Neural progenitor cell (in vitro differentiated cells): ENCODE data around the gene DHDH. TPM values are rescaled to one million over a fixed set of nuclear protein-coding genes. Genes with fewer than 3 reads are reported as not detected.
"Not testable (repeated sequence)": the region's sequence is repeated elsewhere in the genome, so short reads cannot be mapped to it uniquely, and the experiment has no call there.

ENCODE experiments used
- DNase-seq: peaks from one replicate; pipeline ENCODE4 v3.0.0-alpha.2; 2016; ENCODE audit warnings: low spot score
- H2AFZ ChIP-seq: fragments of 200-600 bp; sonication (generic); replicated peaks from 2 replicates; pipeline ENCODE4 v1.6.1; 2016; ENCODE audit warnings: antibody characterized with exemption
- H3F3A ChIP-seq: fragments of 200-600 bp; sonication (generic); 2 replicates; pipeline ENCODE4 v1.6.1; 2016; ENCODE audit warnings: antibody characterized with exemption, low read depth
- H3K27ac ChIP-seq: fragments of 200-600 bp; sonication (generic); 2 replicates; pipeline ENCODE4 v1.5.1; 2016; ENCODE audit warnings: mild to moderate bottlenecking
- H3K27me3 ChIP-seq: fragments of 200-600 bp; sonication (generic); 2 replicates; pipeline ENCODE4 v1.6.1; 2016; ENCODE audit warnings: mild to moderate bottlenecking, moderate library complexity
- H3K36me3 ChIP-seq: fragments of 200-600 bp; sonication (generic); 2 replicates; pipeline ENCODE4 v1.5.1; 2016
- H3K4me1 ChIP-seq: fragments of 200-600 bp; sonication (generic); 2 replicates; pipeline ENCODE4 v1.6.1; 2016; ENCODE audit warnings: mixed run types
- H3K4me2 ChIP-seq: fragments of 200-600 bp; sonication (generic); 2 replicates; pipeline ENCODE4 v1.6.1; 2016
- H3K4me3 ChIP-seq: fragments of 200-600 bp; sonication (generic); 2 replicates; pipeline ENCODE4 v1.5.1; 2016
- H3K79me2 ChIP-seq: fragments of 200-600 bp; sonication (generic); 2 replicates; pipeline ENCODE4 v1.6.1; 2016; ENCODE audit warnings: low read depth
- H3K9ac ChIP-seq: fragments of 200-600 bp; sonication (generic); 2 replicates; pipeline ENCODE4 v1.6.1; 2016
- H3K9me3 ChIP-seq: fragments of 200-600 bp; sonication (generic); 2 replicates; pipeline ENCODE4 v1.5.1; 2016; ENCODE audit warnings: low read depth
- H4K20me1 ChIP-seq: fragments of 200-600 bp; sonication (generic); 2 replicates; pipeline ENCODE4 v1.6.1; 2016; ENCODE audit warnings: low read depth
- H3K27ac Mint-ChIP-seq: 3 replicates; pipeline ENCODE4 v1.8.0; 2021; ENCODE audit warnings: mixed read lengths
- H3K27me3 Mint-ChIP-seq: 2 replicates; pipeline ENCODE4 v1.8.0; 2022; ENCODE audit warnings: low read depth, mild to moderate bottlenecking, inconsistent platforms, moderate library complexity, mixed read lengths; ENCODE audit not compliant: insufficient read depth
- H3K36me3 Mint-ChIP-seq: 3 replicates; pipeline ENCODE4 v1.8.0; 2021; ENCODE audit warnings: mixed read lengths
- H3K4me1 Mint-ChIP-seq: 3 replicates; pipeline ENCODE4 v1.8.0; 2021; ENCODE audit warnings: mixed read lengths
- H3K4me3 Mint-ChIP-seq: 3 replicates; pipeline ENCODE4 v1.8.0; 2021; ENCODE audit warnings: mild to moderate bottlenecking, moderate library complexity, mixed read lengths
- H3K9me3 Mint-ChIP-seq: 3 replicates; pipeline ENCODE4 v1.8.0; 2020; ENCODE audit warnings: mixed read lengths
- EZH2 ChIP-seq: fragments of 200-600 bp; sonication (generic); IDR thresholded peaks from 2 replicates; pipeline ENCODE4 v1.6.1; 2017; ENCODE audit warnings: antibody characterized with exemption, mild to moderate bottlenecking, moderate library complexity
- EZH2phosphoT487 ChIP-seq: fragments of 200-600 bp; sonication (generic); IDR thresholded peaks from 2 replicates; pipeline ENCODE4 v1.6.1; 2017; ENCODE audit warnings: antibody characterized with exemption
- total RNA-seq: library from RNA; depleted of rRNA; stranded (reverse); fragments of >200 nt; gene quantifications from 2 replicates; pipeline ENCODE4 v1.2.3, GENCODE V29; 2015; ENCODE audit warnings: low replicate concordance
- TF ChIP-seq, protein P1 (sequence below): fragments of 200-600 bp; sonication (generic); IDR thresholded peaks from 2 replicates; pipeline ENCODE4 v1.5.1; 2017; ENCODE audit warnings: antibody characterized with exemption, mild to moderate bottlenecking

Gene DHDH
- total RNA-seq, 1 donor from 2014 or later: not detected

DNA sequence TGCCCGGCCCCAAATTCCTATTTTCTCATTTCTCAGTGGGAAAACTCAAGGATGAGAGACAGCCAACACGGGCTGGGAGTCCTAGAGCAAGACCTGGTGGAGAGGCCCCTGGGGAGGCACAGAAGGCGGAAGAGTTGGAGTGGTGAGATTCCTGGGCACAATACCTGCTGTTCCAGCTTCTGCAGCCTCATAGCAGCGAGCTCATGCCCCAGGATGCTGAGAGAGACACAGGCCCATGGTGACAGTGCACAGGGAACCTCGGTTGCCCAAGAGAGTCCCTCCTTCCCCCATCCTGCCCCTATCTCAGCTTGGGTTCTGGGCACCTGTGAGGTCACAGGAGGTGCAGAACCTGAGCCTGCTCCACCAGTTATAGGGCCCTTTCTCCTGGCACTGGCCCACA, 36.3 kb upstream of the DHDH start:
- no peak overlapping the region for H3K27ac Mint-ChIP-seq
- Histone ChIP-seq H3K79me2 (peaks cover 19% of the 10 kb centered on the region), H3K27ac (no peak overlapping the region), H2AFZ (no peak overlapping the region), H3F3A (peaks cover 17% of the 10 kb centered on the region), H3K36me3 (no peaks in the 10 kb centered on the region), H4K20me1 (peaks cover 4% of the 10 kb centered on the region), H3K4me2 (no peak overlapping the region), H3K9ac (no peak overlapping the region), H3K27me3 (no peaks in the 10 kb centered on the region), H3K9me3 (no peaks in the 10 kb centered on the region), H3K4me1 (no peaks in the 10 kb centered on the region), H3K4me3 (no peak overlapping the region)
- DNase-seq: no peak
- peaks cover 3% of the 10 kb centered on the region for H3K9me3 Mint-ChIP-seq
- H3K36me3 Mint-ChIP-seq: peaks cover 4% of the 10 kb centered on the region
- TF ChIP-seq, protein P1, sequence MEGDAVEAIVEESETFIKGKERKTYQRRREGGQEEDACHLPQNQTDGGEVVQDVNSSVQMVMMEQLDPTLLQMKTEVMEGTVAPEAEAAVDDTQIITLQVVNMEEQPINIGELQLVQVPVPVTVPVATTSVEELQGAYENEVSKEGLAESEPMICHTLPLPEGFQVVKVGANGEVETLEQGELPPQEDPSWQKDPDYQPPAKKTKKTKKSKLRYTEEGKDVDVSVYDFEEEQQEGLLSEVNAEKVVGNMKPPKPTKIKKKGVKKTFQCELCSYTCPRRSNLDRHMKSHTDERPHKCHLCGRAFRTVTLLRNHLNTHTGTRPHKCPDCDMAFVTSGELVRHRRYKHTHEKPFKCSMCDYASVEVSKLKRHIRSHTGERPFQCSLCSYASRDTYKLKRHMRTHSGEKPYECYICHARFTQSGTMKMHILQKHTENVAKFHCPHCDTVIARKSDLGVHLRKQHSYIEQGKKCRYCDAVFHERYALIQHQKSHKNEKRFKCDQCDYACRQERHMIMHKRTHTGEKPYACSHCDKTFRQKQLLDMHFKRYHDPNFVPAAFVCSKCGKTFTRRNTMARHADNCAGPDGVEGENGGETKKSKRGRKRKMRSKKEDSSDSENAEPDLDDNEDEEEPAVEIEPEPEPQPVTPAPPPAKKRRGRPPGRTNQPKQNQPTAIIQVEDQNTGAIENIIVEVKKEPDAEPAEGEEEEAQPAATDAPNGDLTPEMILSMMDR: no peak
- TF ChIP-seq EZH2 (no peak), EZH2phosphoT487 (no peak)
- H3K4me1 Mint-ChIP-seq: peaks cover 20% of the 10 kb centered on the region
- no peaks in the 10 kb centered on the region for H3K27me3 Mint-ChIP-seq
- H3K4me3 Mint-ChIP-seq: no peak overlapping the region

DNA sequence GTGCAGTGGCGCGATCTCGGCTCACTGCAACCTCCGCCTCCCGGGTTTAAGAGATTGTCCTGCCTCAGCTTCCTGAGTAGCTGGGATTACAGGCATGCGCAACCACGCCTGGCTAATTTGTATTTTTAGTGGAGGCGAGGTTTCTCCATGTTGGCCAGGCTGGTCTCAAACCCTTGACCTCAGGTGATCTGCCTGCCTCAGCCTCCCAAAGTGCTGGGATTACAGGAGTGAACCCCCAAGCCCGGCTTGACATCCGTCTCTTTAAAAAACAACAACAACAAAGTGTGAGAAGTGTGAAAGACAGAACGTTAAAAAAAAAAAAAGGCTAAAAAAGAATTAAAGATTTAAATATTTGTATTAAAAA, 34.1 kb upstream of the DHDH start:
- DNase-seq, H3K4me1 ChIP-seq, H2AFZ ChIP-seq, H3K27me3 Mint-ChIP-seq, H3K9me3 Mint-ChIP-seq, H3K36me3 Mint-ChIP-seq, H3K9me3 ChIP-seq, H3K27me3 ChIP-seq, H3K9ac ChIP-seq, H3K36me3 ChIP-seq, H4K20me1 ChIP-seq: not testable (repeated sequence)
- Histone ChIP-seq H3F3A (peaks cover 17% of the 10 kb centered on the region), H3K4me2 (peak overlapping the region; percentile 63), H3K79me2 (peaks cover 23% of the 10 kb centered on the region), H3K27ac (peak overlapping the region; percentile 77), H3K4me3 (peak overlapping the region; percentile 84)
- Mint-ChIP-seq H3K4me3 (peak overlapping the region; percentile 96), H3K4me1 (peaks cover 19% of the 10 kb centered on the region), H3K27ac (peak overlapping the region; percentile 57)

DNA sequence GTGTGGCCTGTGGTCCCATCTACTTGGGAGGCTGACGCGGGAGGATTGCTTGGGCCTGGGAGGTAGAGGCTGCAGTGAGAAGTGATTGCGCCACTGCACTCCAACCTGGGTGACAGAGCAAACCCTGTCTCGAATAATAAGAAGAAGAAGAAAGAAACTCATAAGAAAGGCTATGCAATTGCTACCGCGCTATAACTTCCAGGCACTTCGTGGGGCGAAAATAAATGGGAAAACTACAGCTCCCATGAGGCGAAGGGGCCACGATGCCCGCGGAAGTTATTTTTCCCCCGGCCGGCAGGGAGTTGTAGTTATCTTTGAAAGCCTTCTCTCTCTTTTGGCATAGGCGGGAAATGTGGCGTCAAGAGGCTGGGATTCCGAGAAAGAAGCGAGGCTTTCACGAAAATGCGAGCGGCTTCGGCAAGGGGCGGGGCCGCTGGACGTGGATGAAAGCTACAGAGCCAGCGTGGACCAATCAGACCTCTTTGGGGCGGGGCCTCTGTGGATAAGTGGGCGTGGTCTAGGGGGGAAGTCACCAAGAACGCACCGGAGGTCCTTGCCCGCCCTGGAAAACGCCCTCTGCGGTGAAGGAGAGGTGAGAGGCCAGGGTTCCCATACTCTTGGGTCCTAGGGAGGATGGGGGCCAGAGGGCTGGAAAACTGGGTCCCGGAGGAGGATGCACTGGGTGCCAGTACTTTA, 33.6 kb upstream of the DHDH start, which contains the start of gene NUCB1:
NUCB1 (plus strand) TSS at position 532 of the 696 bp plus-strand sequence. CDS start 485 bp downstream, outside the sequence.
- DNase-seq: peak; percentile 99
- Histone ChIP-seq H3K27me3 (no peaks in the 10 kb centered on the region), H3K27ac (peak within 1 kb of the TSS; percentile 77), H4K20me1 (peaks cover 4% of the 10 kb centered on the region), H3K4me3 (peak within 1 kb of the TSS; percentile 84), H3K9me3 (no peaks in the 10 kb centered on the region), H3K79me2 (peaks cover 23% of the 10 kb centered on the region), H3K4me1 (no peaks in the 10 kb centered on the region), H3F3A (peaks cover 17% of the 10 kb centered on the region), H3K4me2 (peak within 1 kb of the TSS; percentile 75), H2AFZ (peak within 1 kb of the TSS; percentile 42), H3K36me3 (no peaks in the 10 kb centered on the region), H3K9ac (peak within 1 kb of the TSS; percentile 74)
- Mint-ChIP-seq H3K4me3 (peak within 1 kb of the TSS; percentile 96), H3K4me1 (peaks cover 19% of the 10 kb centered on the region), H3K36me3 (peaks cover 10% of the 10 kb centered on the region), H3K27ac (peak within 1 kb of the TSS; percentile 99), H3K9me3 (no peaks in the 10 kb centered on the region), H3K27me3 (peaks cover 2% of the 10 kb centered on the region)
- TF ChIP-seq EZH2: no peak
- no peak for TF ChIP-seq EZH2phosphoT487
- TF ChIP-seq, protein P1: peak; percentile 18
